Measurements from ENCODE around the gene SPCS3. TPM values are rescaled to one million over a fixed set of nuclear protein-coding genes. Genes with fewer than 3 reads are reported as not detected.

Gene SPCS3
- total and polyA plus RNA-seq, 2 experiments from 2014 or later = 62.5 to 79.9 TPM

DNA sequence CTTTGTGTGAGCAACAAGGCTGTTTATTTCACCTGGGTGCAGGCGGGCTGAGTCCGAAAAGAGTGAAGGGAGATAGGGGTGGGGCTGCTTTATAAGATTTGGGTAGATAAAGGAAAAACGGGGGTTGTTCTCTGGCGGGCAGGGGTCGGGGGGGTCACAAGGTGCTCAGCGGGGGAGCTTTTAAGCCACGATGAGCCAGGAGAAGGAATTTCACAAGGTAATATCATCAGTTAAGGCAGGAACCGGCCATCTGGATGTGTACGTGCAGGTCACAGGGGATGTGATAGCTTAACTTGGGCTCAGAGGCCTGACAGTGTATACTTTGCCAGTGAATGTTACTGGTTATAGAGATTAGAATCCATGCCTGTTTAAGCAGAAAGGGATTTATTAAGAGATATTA lies 19.7 kb upstream of the SPCS3 start:
- no peaks in the 10 kb centered on the region for H3K9me2 ChIP-seq (ENCODE audit: insufficient read depth)
- H4K20me1 ChIP-seq (replicated peaks; ENCODE audit: insufficient read depth) = no peaks in the 10 kb centered on the region; the same call in 1 of the 2 replicates
- Mint-ChIP-seq H3K4me3 (no peak overlapping the region), H3K36me3 (ENCODE audit: low read depth) (no peaks in the 10 kb centered on the region), H3K27me3 (ENCODE audit: insufficient read depth, low read depth, poor library complexity) (peaks cover 7% of the 10 kb centered on the region), H3K4me1 (peaks cover 17% of the 10 kb centered on the region), H3K9me3 (no peaks in the 10 kb centered on the region; the same call in 2 of the 3 replicates), H3K27ac (no peak overlapping the region)
- H3K4me1 ChIP-seq (ENCODE audit: insufficient read depth) = peaks cover 21% of the 10 kb centered on the region
- no peaks in the 10 kb centered on the region for H3K79me2 ChIP-seq (replicated peaks; ENCODE audit: insufficient read depth)
- DNase-seq (ENCODE audit: low spot score) = no peak
- H3K36me3 ChIP-seq (ENCODE audit: insufficient read depth) = no peaks in the 10 kb centered on the region
- H2AFZ ChIP-seq = no peak overlapping the region
- H3K27ac ChIP-seq (ENCODE audit: low read depth) = no peak overlapping the region
- ATAC-seq = no peak
- no peak overlapping the region for H3K4me3 ChIP-seq
- H3F3A ChIP-seq (replicated peaks; ENCODE audit: low read depth) = no peaks in the 10 kb centered on the region
- no peak for TF ChIP-seq POLR2AphosphoS5 (IDR thresholded peaks at IDR 0.05; ENCODE audit: low read depth)
- peaks cover 33% of the 10 kb centered on the region for H3K27me3 ChIP-seq (ENCODE audit: insufficient read depth)
- no peak overlapping the region for H3K4me2 ChIP-seq

DNA sequence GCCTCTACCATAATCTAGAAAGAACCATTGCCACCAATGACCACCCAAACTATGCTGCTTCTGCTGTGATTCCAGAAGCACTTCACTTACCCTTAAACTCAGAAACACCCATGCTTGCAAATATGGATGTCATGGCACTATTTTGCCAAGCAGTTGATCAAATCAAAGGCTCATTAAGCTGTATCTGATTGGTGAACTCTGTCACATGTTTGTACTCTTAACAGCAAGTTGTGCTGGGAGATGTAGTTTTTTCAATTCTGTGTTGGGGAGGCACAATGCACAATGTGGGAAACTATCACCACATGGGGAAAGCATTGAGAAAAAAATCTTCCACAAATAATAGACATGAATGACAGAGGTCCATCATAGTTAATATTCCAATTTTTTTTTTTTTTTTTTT lies 19.2 kb upstream of the SPCS3 start:
- no peaks in the 10 kb centered on the region; the same call in 1 of the 2 replicates for H4K20me1 ChIP-seq (replicated peaks; ENCODE audit: insufficient read depth)
- H3F3A ChIP-seq (replicated peaks; ENCODE audit: low read depth) = no peaks in the 10 kb centered on the region
- no peaks in the 10 kb centered on the region for H3K9me2 ChIP-seq (ENCODE audit: insufficient read depth)
- H2AFZ ChIP-seq = no peak overlapping the region
- H3K4me2 ChIP-seq = no peak overlapping the region
- no peak overlapping the region for H3K27ac ChIP-seq (ENCODE audit: low read depth)
- H3K4me1 ChIP-seq (ENCODE audit: insufficient read depth) = peaks cover 16% of the 10 kb centered on the region
- DNase-seq (ENCODE audit: low spot score) (no peak), ATAC-seq (no peak)
- peaks cover 39% of the 10 kb centered on the region for H3K27me3 ChIP-seq (ENCODE audit: insufficient read depth)
- Mint-ChIP-seq H3K4me3 (no peak overlapping the region), H3K36me3 (ENCODE audit: low read depth) (no peaks in the 10 kb centered on the region), H3K27me3 (ENCODE audit: insufficient read depth, low read depth, poor library complexity) (peaks cover 10% of the 10 kb centered on the region), H3K27ac (no peak overlapping the region), H3K9me3 (no peaks in the 10 kb centered on the region; the same call in 2 of the 3 replicates), H3K4me1 (peaks cover 17% of the 10 kb centered on the region)
- TF ChIP-seq ZNF331 (CRISPR knock-in tag; IDR thresholded peaks at IDR 0.05; ENCODE audit: low read depth) = no peak
- TF ChIP-seq, protein P1, sequence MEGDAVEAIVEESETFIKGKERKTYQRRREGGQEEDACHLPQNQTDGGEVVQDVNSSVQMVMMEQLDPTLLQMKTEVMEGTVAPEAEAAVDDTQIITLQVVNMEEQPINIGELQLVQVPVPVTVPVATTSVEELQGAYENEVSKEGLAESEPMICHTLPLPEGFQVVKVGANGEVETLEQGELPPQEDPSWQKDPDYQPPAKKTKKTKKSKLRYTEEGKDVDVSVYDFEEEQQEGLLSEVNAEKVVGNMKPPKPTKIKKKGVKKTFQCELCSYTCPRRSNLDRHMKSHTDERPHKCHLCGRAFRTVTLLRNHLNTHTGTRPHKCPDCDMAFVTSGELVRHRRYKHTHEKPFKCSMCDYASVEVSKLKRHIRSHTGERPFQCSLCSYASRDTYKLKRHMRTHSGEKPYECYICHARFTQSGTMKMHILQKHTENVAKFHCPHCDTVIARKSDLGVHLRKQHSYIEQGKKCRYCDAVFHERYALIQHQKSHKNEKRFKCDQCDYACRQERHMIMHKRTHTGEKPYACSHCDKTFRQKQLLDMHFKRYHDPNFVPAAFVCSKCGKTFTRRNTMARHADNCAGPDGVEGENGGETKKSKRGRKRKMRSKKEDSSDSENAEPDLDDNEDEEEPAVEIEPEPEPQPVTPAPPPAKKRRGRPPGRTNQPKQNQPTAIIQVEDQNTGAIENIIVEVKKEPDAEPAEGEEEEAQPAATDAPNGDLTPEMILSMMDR (conservative IDR thresholded peaks at IDR 0.05; ENCODE audit: low read depth in 2 of 2) = no peak
- H3K4me3 ChIP-seq = no peak overlapping the region
- H3K79me2 ChIP-seq (replicated peaks; ENCODE audit: insufficient read depth) = no peaks in the 10 kb centered on the region
- H3K36me3 ChIP-seq (ENCODE audit: insufficient read depth) = no peaks in the 10 kb centered on the region

DNA sequence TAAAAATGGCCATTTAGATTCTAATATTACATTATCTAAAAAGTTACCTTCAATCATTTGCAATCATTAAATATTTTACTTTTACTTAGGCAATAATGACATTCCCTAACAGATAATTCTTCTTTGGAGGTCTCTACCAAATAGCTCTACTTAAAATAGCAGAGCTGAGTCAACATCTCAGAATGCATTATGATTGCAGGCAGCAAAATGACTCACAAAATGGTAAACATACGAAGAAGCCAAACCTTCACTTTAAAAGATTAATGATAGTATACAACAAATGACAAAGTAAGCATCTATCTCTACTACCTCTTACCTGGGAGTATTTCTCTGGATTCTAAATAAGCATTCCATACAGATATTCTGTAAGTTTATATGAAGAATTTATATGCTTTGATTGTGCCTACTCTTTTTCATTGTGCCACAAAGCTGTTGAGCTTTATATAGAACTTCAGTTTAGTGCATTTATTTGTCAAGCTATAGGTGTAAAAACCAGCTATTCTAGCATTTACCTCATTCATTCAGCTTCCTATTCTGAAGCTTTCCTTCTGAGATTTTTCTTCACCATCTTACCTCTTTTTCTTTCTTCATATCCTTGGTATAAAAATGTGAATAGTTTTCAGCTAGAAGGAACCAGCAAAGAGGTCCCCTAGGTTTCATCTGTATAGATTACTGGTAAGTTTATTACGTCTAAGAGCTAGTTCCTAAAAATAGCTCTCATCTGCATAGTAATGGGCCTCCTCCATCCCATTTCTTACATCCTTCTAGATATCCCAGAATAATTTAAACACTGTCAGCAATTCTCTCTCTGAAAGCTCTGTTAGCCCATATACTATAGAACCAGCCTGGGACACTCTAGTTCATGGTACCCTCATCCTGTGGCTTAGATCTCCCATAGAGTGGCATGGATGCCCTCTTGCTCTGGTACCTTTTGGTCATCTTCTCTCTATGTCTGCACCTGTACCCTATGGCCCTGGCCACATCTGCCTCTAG lies 17.2 kb upstream of the SPCS3 start:
- Mint-ChIP-seq H3K36me3 (ENCODE audit: low read depth) (no peaks in the 10 kb centered on the region), H3K4me3 (no peak overlapping the region), H3K27ac (no peak overlapping the region), H3K27me3 (ENCODE audit: insufficient read depth, low read depth, poor library complexity) (peaks cover 10% of the 10 kb centered on the region), H3K9me3 (no peaks in the 10 kb centered on the region; the same call in 2 of the 3 replicates), H3K4me1 (peaks cover 17% of the 10 kb centered on the region)
- no peaks in the 10 kb centered on the region for H3K36me3 ChIP-seq (ENCODE audit: insufficient read depth)
- ATAC-seq = no peak
- H3K4me3 ChIP-seq = no peak overlapping the region
- H3K9me2 ChIP-seq (ENCODE audit: insufficient read depth) = no peaks in the 10 kb centered on the region
- 0 out of 2 replicates have a peak overlapping the region, but pooled peaks have one; percentile 8 for H3K4me2 ChIP-seq
- no peak overlapping the region for H3K27ac ChIP-seq (ENCODE audit: low read depth)
- peaks cover 57% of the 10 kb centered on the region for H3K27me3 ChIP-seq (ENCODE audit: insufficient read depth)
- H2AFZ ChIP-seq = no peak overlapping the region
- H3F3A ChIP-seq (replicated peaks; ENCODE audit: low read depth) = no peaks in the 10 kb centered on the region
- no peaks in the 10 kb centered on the region; the same call in 1 of the 2 replicates for H4K20me1 ChIP-seq (replicated peaks; ENCODE audit: insufficient read depth)
- peaks cover 8% of the 10 kb centered on the region for H3K4me1 ChIP-seq (ENCODE audit: insufficient read depth)
- no peaks in the 10 kb centered on the region for H3K79me2 ChIP-seq (replicated peaks; ENCODE audit: insufficient read depth)
- no peak for DNase-seq (ENCODE audit: low spot score)
- no peak for TF ChIP-seq ZNF114 (CRISPR knock-in tag; IDR thresholded peaks at IDR 0.05)
- no peak for TF ChIP-seq STAT1 (IDR thresholded peaks at IDR 0.05; ENCODE audit: unreplicated experiment)
- TF ChIP-seq JUNB (IDR thresholded peaks at IDR 0.05; ENCODE audit: unreplicated experiment) = no peak
- no peak for TF ChIP-seq POLR2AphosphoS5 (IDR thresholded peaks at IDR 0.05; ENCODE audit: low read depth)
- TF ChIP-seq, protein P1 (conservative IDR thresholded peaks at IDR 0.05; ENCODE audit: low read depth in 2 of 2) = no peak

Measured in GM23338 (cell line).